GM23338 (cell line): Measurements from ENCODE around the gene C11orf21. TPM values are rescaled to one million over a fixed set of nuclear protein-coding genes. Genes with fewer than 3 reads are reported as not detected.

Source experiments
- ATAC-seq: fragments of 200-7000 bp; cut with Tn5 transposase; 3 replicates; pipeline ENCODE4 v1.9.1; 2020
- DNase-seq: peaks from one replicate; pipeline ENCODE4 v3.0.0-alpha.2; 2015; ENCODE audit warnings: low spot score
- H2AFZ ChIP-seq: fragments of 200-600 bp; sonication (generic); 2 replicates; pipeline ENCODE4 v1.8.0; 2016; ENCODE audit warnings: antibody characterized with exemption, mild to moderate bottlenecking, moderate library complexity
- H3F3A ChIP-seq: fragments of 200-600 bp; sonication (generic); replicated peaks from 2 replicates; pipeline ENCODE4 v1.8.0; 2017; ENCODE audit warnings: antibody characterized with exemption, mixed run types, low read depth
- H3K27ac ChIP-seq: fragments of 200-600 bp; sonication (generic); 2 replicates; pipeline ENCODE4 v1.6.1; 2016; ENCODE audit warnings: low read depth
- H3K27me3 ChIP-seq: fragments of 200-600 bp; sonication (generic); 2 replicates; pipeline ENCODE4 v1.8.0; 2016; ENCODE audit warnings: mild to moderate bottlenecking, mixed run types, moderate library complexity; ENCODE audit not compliant: insufficient read depth
- H3K36me3 ChIP-seq: fragments of 200-600 bp; sonication (generic); 2 replicates; pipeline ENCODE4 v1.8.0; 2016; ENCODE audit warnings: mild to moderate bottlenecking; ENCODE audit not compliant: insufficient read depth
- H3K4me1 ChIP-seq: fragments of 200-600 bp; sonication (generic); 2 replicates; pipeline ENCODE4 v1.8.0; 2016; ENCODE audit warnings: mild to moderate bottlenecking, moderate library complexity; ENCODE audit not compliant: insufficient read depth
- H3K4me2 ChIP-seq: fragments of 200-600 bp; sonication (generic); 2 replicates; pipeline ENCODE4 v1.7.1; 2017; ENCODE audit warnings: mixed run types
- H3K4me3 ChIP-seq: fragments of 200-600 bp; sonication (generic); 2 replicates; pipeline ENCODE4 v1.6.1; 2016; ENCODE audit warnings: mixed run types
- H3K79me2 ChIP-seq: fragments of 200-600 bp; sonication (generic); replicated peaks from 2 replicates; pipeline ENCODE4 v1.8.0; 2017; ENCODE audit warnings: mild to moderate bottlenecking; ENCODE audit not compliant: insufficient read depth
- H3K9me2 ChIP-seq: fragments of 200-600 bp; sonication (generic); 2 replicates; pipeline ENCODE4 v1.8.0; 2017; ENCODE audit not compliant: insufficient read depth
- H4K20me1 ChIP-seq: fragments of 200-600 bp; sonication (generic); replicated peaks from 2 replicates; pipeline ENCODE4 v1.8.0; 2017; ENCODE audit warnings: mild to moderate bottlenecking; ENCODE audit not compliant: insufficient read depth
- H3K27ac Mint-ChIP-seq: 2 replicates; pipeline ENCODE4 v1.8.0; 2020; ENCODE audit warnings: inconsistent platforms, mild to moderate bottlenecking, moderate library complexity, mixed read lengths
- H3K27me3 Mint-ChIP-seq: 3 replicates; pipeline ENCODE4 v1.8.0; 2022; ENCODE audit warnings: low read depth, mild to moderate bottlenecking, moderate library complexity, mixed read lengths, inconsistent platforms; ENCODE audit not compliant: insufficient read depth, poor library complexity
- H3K36me3 Mint-ChIP-seq: 3 replicates; pipeline ENCODE4 v1.8.0; 2021; ENCODE audit warnings: low read depth, mild to moderate bottlenecking, inconsistent platforms, moderate library complexity, mixed read lengths
- H3K4me1 Mint-ChIP-seq: 3 replicates; pipeline ENCODE4 v1.8.0; 2020; ENCODE audit warnings: mild to moderate bottlenecking, inconsistent platforms, mixed read lengths
- H3K4me3 Mint-ChIP-seq: 3 replicates; pipeline ENCODE4 v1.8.0; 2021; ENCODE audit warnings: moderate library complexity, mild to moderate bottlenecking, inconsistent platforms, mixed read lengths
- H3K9me3 Mint-ChIP-seq: 3 replicates; pipeline ENCODE4 v1.8.0; 2020; ENCODE audit warnings: moderate library complexity, mild to moderate bottlenecking, inconsistent platforms, mixed read lengths
- CREB1 ChIP-seq: fragments of 250-450 bp; sonication (Bioruptor Pico); IDR thresholded peaks from 2 replicates; pipeline ENCODE4 v1.5.0; 2020; ENCODE audit warnings: low read depth, mild to moderate bottlenecking, moderate library complexity
- CTCF ChIP-seq, 2 experiments: fragments of 200-600 bp in 1 of 2; sonication (generic) in 1 of 2; conservative IDR thresholded peaks; 2 replicates each; pipeline versions ENCODE4 v1.5.1 to v1.6.1; 2016 to 2017; ENCODE audit warnings: antibody characterized with exemption in 2 of 2, low read depth in 2 of 2, mild to moderate bottlenecking in 2 of 2, moderate library complexity in 1 of 2
- EZH2 ChIP-seq: fragments of 200-600 bp; sonication (generic); IDR thresholded peaks from one replicate; pipeline ENCODE4 v1.8.0; 2017; ENCODE audit warnings: antibody characterized with exemption, mild to moderate bottlenecking, low read depth; ENCODE audit not compliant: unreplicated experiment
- EZH2phosphoT487 ChIP-seq: fragments of 200-600 bp; sonication (generic); IDR thresholded peaks from one replicate; pipeline ENCODE4 v1.8.1; 2018; ENCODE audit warnings: antibody characterized with exemption; ENCODE audit not compliant: unreplicated experiment
- NANOG ChIP-seq: IDR thresholded peaks from 2 replicates; pipeline ENCODE4 v1.6.1; 2016; ENCODE audit warnings: antibody characterized with exemption, borderline replicate concordance
- POLR2AphosphoS5 ChIP-seq: IDR thresholded peaks from 2 replicates; pipeline ENCODE4 v1.6.1; 2016; ENCODE audit warnings: antibody characterized with exemption, low read depth
- REST ChIP-seq: IDR thresholded peaks from one replicate; pipeline ENCODE4 v1.6.1; 2018; ENCODE audit warnings: antibody characterized with exemption; ENCODE audit not compliant: unreplicated experiment
- STAT1 ChIP-seq: IDR thresholded peaks from one replicate; pipeline ENCODE4 v1.6.1; 2016; ENCODE audit warnings: antibody characterized with exemption; ENCODE audit not compliant: unreplicated experiment
- ZNF114 ChIP-seq: fragments of 250-450 bp; sonication (Bioruptor Pico); IDR thresholded peaks from 2 replicates; pipeline ENCODE4 v1.5.0; 2020; ENCODE audit warnings: mild to moderate bottlenecking, moderate library complexity
- polyA plus RNA-seq: library from polyadenylated mRNA; unstranded; fragments of >200 nt; fragmentation: Nextera tagmentation; extraction: Ambion mirVana; gene quantifications from 2 replicates; pipeline ENCODE4 v1.2.1, GENCODE V29; 2016
- total RNA-seq: library from RNA; depleted of rRNA; stranded (reverse); fragments of >200 nt; shearing (Covaris generic); gene quantifications from 2 replicates; pipeline ENCODE4 v1.2.3, GENCODE V29; 2014
- TF ChIP-seq, protein P1 (sequence below): IDR thresholded peaks from 2 replicates; pipeline ENCODE4 v1.6.1; 2016; ENCODE audit warnings: antibody characterized with exemption

The C11orf21 gene
- total and polyA plus RNA-seq, 2 experiments from 2014 or later, result not detected

DNA sequence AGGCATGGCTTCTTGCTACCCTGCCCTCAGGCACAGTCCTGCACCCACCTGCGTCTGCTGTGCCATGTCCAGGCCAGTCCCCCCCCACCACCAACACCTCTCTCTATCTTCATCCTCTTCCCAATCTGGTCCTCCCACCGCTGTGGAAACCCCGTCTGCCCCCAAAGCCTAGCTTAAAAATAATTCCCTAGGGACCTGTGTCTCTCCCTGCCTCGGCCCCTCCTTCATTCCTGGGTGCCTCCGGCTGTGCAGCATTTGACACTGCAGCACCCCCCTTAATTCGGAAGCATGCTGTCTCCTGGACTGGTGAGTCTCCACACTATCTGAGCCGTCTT is 28.8 kb downstream of the C11orf21 start (continued):
- TF ChIP-seq REST, result no peak
- TF ChIP-seq POLR2AphosphoS5, result no peak
- TF ChIP-seq CTCF (conservative IDR thresholded peaks at IDR 0.05; ENCODE audit: low read depth in 2 of 2), result no peak
- no peak for TF ChIP-seq EZH2phosphoT487
- no peak for TF ChIP-seq EZH2
- TF ChIP-seq CREB1 (CRISPR knock-in tag), result no peak
- TF ChIP-seq, protein P1, sequence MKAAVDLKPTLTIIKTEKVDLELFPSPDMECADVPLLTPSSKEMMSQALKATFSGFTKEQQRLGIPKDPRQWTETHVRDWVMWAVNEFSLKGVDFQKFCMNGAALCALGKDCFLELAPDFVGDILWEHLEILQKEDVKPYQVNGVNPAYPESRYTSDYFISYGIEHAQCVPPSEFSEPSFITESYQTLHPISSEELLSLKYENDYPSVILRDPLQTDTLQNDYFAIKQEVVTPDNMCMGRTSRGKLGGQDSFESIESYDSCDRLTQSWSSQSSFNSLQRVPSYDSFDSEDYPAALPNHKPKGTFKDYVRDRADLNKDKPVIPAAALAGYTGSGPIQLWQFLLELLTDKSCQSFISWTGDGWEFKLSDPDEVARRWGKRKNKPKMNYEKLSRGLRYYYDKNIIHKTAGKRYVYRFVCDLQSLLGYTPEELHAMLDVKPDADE, result no peak

- DNase-seq (no peak), ATAC-seq (no peak)
- Mint-ChIP-seq H3K9me3 (peaks cover 5% of the 10 kb centered on the region; the same call in 2 of the 3 replicates), H3K36me3 (no peaks in the 10 kb centered on the region), H3K27ac (no peak overlapping the region), H3K4me3 (no peak overlapping the region), H3K4me1 (peaks cover 15% of the 10 kb centered on the region), H3K27me3 (peaks cover 66% of the 10 kb centered on the region)
- Histone ChIP-seq H3K27me3 (peaks cover 70% of the 10 kb centered on the region), H3K9me2 (no peaks in the 10 kb centered on the region; the same call in 1 of the 2 replicates), H3K36me3 (no peaks in the 10 kb centered on the region), H3F3A (no peaks in the 10 kb centered on the region), H3K27ac (no peak overlapping the region), H3K4me1 (peaks cover 14% of the 10 kb centered on the region), H4K20me1 (no peaks in the 10 kb centered on the region), H3K4me3 (no peak overlapping the region), H3K4me2 (no peak overlapping the region), H2AFZ (no peak overlapping the region), H3K79me2 (no peaks in the 10 kb centered on the region)
- no peak for TF ChIP-seq EZH2phosphoT487
- TF ChIP-seq EZH2, result no peak
- TF ChIP-seq CTCF (conservative IDR thresholded peaks at IDR 0.05; ENCODE audit: low read depth in 2 of 2), result no peak
- TF ChIP-seq STAT1, result no peak
- no peak for TF ChIP-seq NANOG
- no peak for TF ChIP-seq ZNF114
- TF ChIP-seq REST, result no peak
- TF ChIP-seq, protein P1, result no peak
These were observed 29.3 kb downstream of the C11orf21 start for GRCh38 chr11:2272228-2272945.
